BLaER1 (cell line): Measurements from ENCODE around the gene SMIM5.

Experiments used
- H3K27ac ChIP-seq: shearing (Covaris generic); formaldehyde crosslinking; 2 replicates; pipeline ENCODE4 v1.8.1; 2022
- H3K27me3 ChIP-seq: shearing (Covaris generic); formaldehyde crosslinking; 2 replicates; pipeline ENCODE4 v1.8.1; 2022
- H3K36me3 ChIP-seq: shearing (Covaris generic); formaldehyde crosslinking; 2 replicates; pipeline ENCODE4 v1.8.1; 2022
- H3K4me1 ChIP-seq: shearing (Covaris generic); formaldehyde crosslinking; 2 replicates; pipeline ENCODE4 v1.8.1; 2022
- H3K4me2 ChIP-seq: shearing (Covaris generic); formaldehyde crosslinking; 2 replicates; pipeline ENCODE4 v1.8.1; 2022
- H3K4me3 ChIP-seq: shearing (Covaris generic); formaldehyde crosslinking; 2 replicates; pipeline ENCODE4 v1.8.1; 2022
- H3K9ac ChIP-seq: shearing (Covaris generic); formaldehyde crosslinking; 2 replicates; pipeline ENCODE4 v1.8.1; 2022
- H3K9me3 ChIP-seq: shearing (Covaris generic); formaldehyde crosslinking; 2 replicates; pipeline ENCODE4 v1.8.1; 2022
- H4K20me1 ChIP-seq: shearing (Covaris generic); formaldehyde crosslinking; 2 replicates; pipeline ENCODE4 v1.8.1; 2022
- Cebpa-rat ChIP-seq: shearing (Covaris generic); IDR thresholded peaks from 2 replicates; pipeline ENCODE4 v1.8.1; 2022

SMIM5 gene

GRCh38 chr17:75624714-75625345, 8.4 kb upstream of the SMIM5 start:
- H3K36me3 ChIP-seq, result peaks cover 75% of the 10 kb centered on the region
- TF ChIP-seq Cebpa-rat, result no peak
- no peaks in the 10 kb centered on the region; the same call in 1 of the 2 replicates for H4K20me1 ChIP-seq
- H3K27ac ChIP-seq, result peak overlapping the region; percentile 97
- peak overlapping the region; percentile 80 for H3K9ac ChIP-seq
- H3K4me1 ChIP-seq, result peaks cover 70% of the 10 kb centered on the region
- H3K4me2 ChIP-seq, result peak overlapping the region; percentile 87
- no peaks in the 10 kb centered on the region for H3K9me3 ChIP-seq
- H3K4me3 ChIP-seq, result no peak overlapping the region; the same call in 1 of the 2 replicates
- H3K27me3 ChIP-seq, result no peaks in the 10 kb centered on the region

- Histone ChIP-seq H4K20me1 (no peaks in the 10 kb centered on the region), H3K4me2 (peak overlapping the region; percentile 87), H3K4me3 (peak overlapping the region; percentile 28), H3K27ac (peak overlapping the region; percentile 97), H3K27me3 (no peaks in the 10 kb centered on the region), H3K4me1 (peaks cover 81% of the 10 kb centered on the region), H3K36me3 (peaks cover 66% of the 10 kb centered on the region), H3K9ac (peak overlapping the region; percentile 80), H3K9me3 (no peaks in the 10 kb centered on the region)
- no peak for TF ChIP-seq Cebpa-rat
These were observed 7.3 kb upstream of the SMIM5 start for GRCh38 chr17:75625813-75626486.

- Histone ChIP-seq H3K27me3 (no peaks in the 10 kb centered on the region), H3K4me2 (peak overlapping the region; percentile 87), H3K36me3 (peaks cover 65% of the 10 kb centered on the region), H3K9me3 (no peaks in the 10 kb centered on the region), H3K9ac (peak overlapping the region; percentile 80), H3K4me3 (peak overlapping the region; percentile 28), H4K20me1 (no peaks in the 10 kb centered on the region), H3K4me1 (peaks cover 87% of the 10 kb centered on the region), H3K27ac (peak overlapping the region; percentile 97)
- no peak for TF ChIP-seq Cebpa-rat
These were observed 6.7 kb upstream of the SMIM5 start for GRCh38 chr17:75626496-75627038.

- peaks cover 89% of the 10 kb centered on the region for H3K4me1 ChIP-seq
- TF ChIP-seq Cebpa-rat, result no peak
- H4K20me1 ChIP-seq, result no peaks in the 10 kb centered on the region
- H3K36me3 ChIP-seq, result peaks cover 60% of the 10 kb centered on the region
- H3K27ac ChIP-seq, result peak overlapping the region; percentile 97
- peak overlapping the region; percentile 87 for H3K4me2 ChIP-seq
- peak overlapping the region; percentile 80 for H3K9ac ChIP-seq
- peak overlapping the region; percentile 28 for H3K4me3 ChIP-seq
- H3K27me3 ChIP-seq, result no peaks in the 10 kb centered on the region
- no peaks in the 10 kb centered on the region for H3K9me3 ChIP-seq
These were observed 6.1 kb upstream of the SMIM5 start for GRCh38 chr17:75627094-75627493.

GRCh38 chr17:75628425-75628824, 4.8 kb upstream of the SMIM5 start:
- Histone ChIP-seq H3K27me3 (no peaks in the 10 kb centered on the region), H3K9ac (peak overlapping the region; percentile 60), H3K36me3 (peaks cover 46% of the 10 kb centered on the region), H3K27ac (peak overlapping the region; percentile 97), H4K20me1 (peaks cover 5% of the 10 kb centered on the region), H3K4me2 (peak overlapping the region; percentile 87), H3K9me3 (no peaks in the 10 kb centered on the region), H3K4me3 (no peak overlapping the region; the same call in 1 of the 2 replicates), H3K4me1 (peaks cover 96% of the 10 kb centered on the region)
- TF ChIP-seq Cebpa-rat, result no peak

GRCh38 chr17:75629157-75629556, 4.1 kb upstream of the SMIM5 start:
- H3K36me3 ChIP-seq, result peaks cover 39% of the 10 kb centered on the region
- TF ChIP-seq Cebpa-rat, result no peak
- H4K20me1 ChIP-seq, result peaks cover 10% of the 10 kb centered on the region
- peak overlapping the region; percentile 60 for H3K9ac ChIP-seq
- no peaks in the 10 kb centered on the region for H3K27me3 ChIP-seq
- peaks cover 96% of the 10 kb centered on the region for H3K4me1 ChIP-seq
- no peak overlapping the region for H3K4me3 ChIP-seq
- no peaks in the 10 kb centered on the region for H3K9me3 ChIP-seq
- peak overlapping the region; percentile 97 for H3K27ac ChIP-seq
- peak overlapping the region; percentile 87 for H3K4me2 ChIP-seq

- H3K27ac ChIP-seq, result peak overlapping the region; percentile 97
- H3K9ac ChIP-seq, result no peak overlapping the region
- no peaks in the 10 kb centered on the region for H3K9me3 ChIP-seq
- H3K27me3 ChIP-seq, result no peaks in the 10 kb centered on the region
- TF ChIP-seq Cebpa-rat, result no peak
- H4K20me1 ChIP-seq, result peaks cover 21% of the 10 kb centered on the region
- peaks cover 96% of the 10 kb centered on the region for H3K4me1 ChIP-seq
- H3K4me2 ChIP-seq, result peak overlapping the region; percentile 87; the same call in 1 of the 2 replicates
- H3K36me3 ChIP-seq, result peaks cover 28% of the 10 kb centered on the region
- no peak overlapping the region for H3K4me3 ChIP-seq
These were observed 2.9 kb upstream of the SMIM5 start for GRCh38 chr17:75630071-75630917.

GRCh38 chr17:75631353-75631752, 1.9 kb upstream of the SMIM5 start:
- H3K4me3 ChIP-seq, result no peak overlapping the region
- peaks cover 96% of the 10 kb centered on the region for H3K4me1 ChIP-seq
- peaks cover 23% of the 10 kb centered on the region for H3K36me3 ChIP-seq
- no peak overlapping the region for H3K4me2 ChIP-seq
- H3K9ac ChIP-seq, result no peak overlapping the region
- no peaks in the 10 kb centered on the region for H3K9me3 ChIP-seq
- peaks cover 7% of the 10 kb centered on the region; the same call in 1 of the 2 replicates for H3K27me3 ChIP-seq
- H3K27ac ChIP-seq, result 0 out of 2 replicates have a peak overlapping the region, but pooled peaks have one; percentile 28
- no peak for TF ChIP-seq Cebpa-rat
- H4K20me1 ChIP-seq, result peaks cover 32% of the 10 kb centered on the region

- Histone ChIP-seq H3K27ac (peak overlapping the region; percentile 62), H3K4me1 (peaks cover 96% of the 10 kb centered on the region), H3K9me3 (no peaks in the 10 kb centered on the region), H4K20me1 (peaks cover 35% of the 10 kb centered on the region), H3K27me3 (peaks cover 17% of the 10 kb centered on the region; the same call in 1 of the 2 replicates), H3K4me2 (peak overlapping the region; percentile 95), H3K9ac (peak overlapping the region; percentile 26), H3K4me3 (no peak overlapping the region), H3K36me3 (peaks cover 21% of the 10 kb centered on the region)
- no peak for TF ChIP-seq Cebpa-rat
These were observed 806 bp upstream of the SMIM5 start for GRCh38 chr17:75632428-75632827.
